Measurements from ENCODE around the gene ARRB2.

ARRB2 gene

DNA sequence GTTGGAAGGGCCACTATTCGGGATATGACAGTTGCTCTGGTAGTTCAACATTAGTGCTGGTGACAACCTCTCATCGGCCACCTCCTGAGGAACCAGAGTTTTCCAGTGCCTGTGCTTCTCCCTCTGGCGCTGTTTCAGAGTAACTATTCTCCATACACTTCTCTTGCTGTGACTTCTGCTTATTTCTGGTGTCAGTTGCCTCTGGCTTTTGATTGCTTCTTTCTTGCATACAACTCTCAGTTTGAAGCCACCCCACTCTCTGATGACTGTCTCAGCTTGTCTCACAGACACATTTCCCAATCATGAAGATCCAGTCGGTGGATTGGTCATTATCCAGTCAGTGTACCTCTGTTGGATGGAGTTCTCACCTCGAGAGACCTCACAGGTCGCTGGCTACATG lies 57.9 kb downstream of the ARRB2 start:
- ChIA-PET CTCF (no interaction called here), POLR2A (no interaction called here)
- DNase-seq (ENCODE audit: extremely low spot score): no peak
- no peak for TF ChIP-seq TARDBP (IDR thresholded peaks at IDR 0.05)
- TF ChIP-seq SUZ12 (IDR thresholded peaks at IDR 0.05): no peak
- TF ChIP-seq FOXK2 (IDR thresholded peaks at IDR 0.05): no peak
- TF ChIP-seq HDGF (IDR thresholded peaks at IDR 0.05; ENCODE audit: borderline replicate concordance): no peak
- TF ChIP-seq ELF4 (IDR thresholded peaks at IDR 0.05): no peak
- no peak for TF ChIP-seq ARNT (IDR thresholded peaks at IDR 0.05)
- no peak for TF ChIP-seq BHLHE40 (IDR thresholded peaks at IDR 0.05; ENCODE audit: borderline replicate concordance)
- no peak for TF ChIP-seq FOXA1 (IDR thresholded peaks at IDR 0.05)
- TF ChIP-seq NFRKB (IDR thresholded peaks at IDR 0.05): no peak

DNA sequence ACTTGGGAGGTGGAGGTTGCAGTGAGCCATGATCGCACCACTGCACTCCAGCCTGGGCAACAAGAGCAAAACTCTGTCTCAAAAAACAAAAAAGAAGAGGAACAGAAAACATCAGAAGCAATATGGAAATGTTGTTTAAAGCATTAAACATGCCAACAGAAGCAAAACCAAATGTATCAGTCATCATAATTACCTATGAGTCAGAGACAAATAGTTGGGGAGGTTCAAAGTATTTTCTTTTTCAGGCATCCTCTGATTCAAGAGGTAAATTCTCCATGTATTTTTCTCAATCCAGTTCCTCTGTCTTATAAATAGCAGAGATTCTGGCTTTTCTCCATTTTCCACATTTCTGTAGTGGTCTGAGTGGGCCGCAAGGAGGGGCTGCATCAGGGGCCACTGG lies 59.2 kb downstream of the ARRB2 start:
- CTCF ChIA-PET: no interaction called here
- no peak for DNase-seq (ENCODE audit: extremely low spot score)
- TF ChIP-seq FOXK2 (IDR thresholded peaks at IDR 0.05) (no peak), FOXA1 (IDR thresholded peaks at IDR 0.05) (no peak), NFRKB (IDR thresholded peaks at IDR 0.05) (no peak), TARDBP (IDR thresholded peaks at IDR 0.05) (no peak), LEF1 (IDR thresholded peaks at IDR 0.05; ENCODE audit: borderline replicate concordance) (no peak), ZNF384 (IDR thresholded peaks at IDR 0.05) (no peak), SUZ12 (IDR thresholded peaks at IDR 0.05) (no peak), FOXM1 (IDR thresholded peaks at IDR 0.05; ENCODE audit: borderline replicate concordance) (no peak), ELF4 (IDR thresholded peaks at IDR 0.05) (no peak)
- POLR2A ChIA-PET: no interaction called here

All from HEK293T (cell line).